Measurements from ENCODE around the gene RFC3.

Gene RFC3

DNA sequence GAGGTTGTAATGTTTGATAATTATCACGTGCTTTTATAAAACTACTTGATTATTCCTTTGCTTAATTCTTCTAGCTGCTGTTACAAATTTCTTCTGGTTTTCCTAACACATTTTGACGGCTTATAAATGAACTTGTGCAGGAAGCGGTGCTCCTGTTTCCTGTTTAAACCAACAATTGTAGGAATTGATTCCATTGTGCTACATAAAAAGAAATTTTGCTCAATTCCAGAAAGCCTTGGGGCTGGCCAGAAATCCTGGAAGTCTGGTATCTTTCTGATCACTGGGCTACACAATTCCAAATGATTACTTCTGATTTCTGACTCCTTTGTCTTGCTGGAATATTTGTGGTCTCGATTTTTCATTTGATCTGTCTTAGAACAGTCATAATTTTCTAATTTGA is 14.9 kb downstream of the RFC3 start:
- TF ChIP-seq, protein P1, sequence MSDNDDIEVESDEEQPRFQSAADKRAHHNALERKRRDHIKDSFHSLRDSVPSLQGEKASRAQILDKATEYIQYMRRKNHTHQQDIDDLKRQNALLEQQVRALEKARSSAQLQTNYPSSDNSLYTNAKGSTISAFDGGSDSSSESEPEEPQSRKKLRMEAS (IDR thresholded peaks at IDR 0.05) = no peak
- TF ChIP-seq NFIC (IDR thresholded peaks at IDR 0.05) (no peak), TEAD4 (IDR thresholded peaks at IDR 0.05) (no peak), ZBTB7A (IDR thresholded peaks at IDR 0.05; ENCODE audit: low read depth) (no peak), FOXM1 (IDR thresholded peaks at IDR 0.05; ENCODE audit: borderline replicate concordance, low read depth) (no peak), TCF12 (IDR thresholded peaks at IDR 0.05; ENCODE audit: low read depth) (no peak), RAD21 (IDR thresholded peaks at IDR 0.05; ENCODE audit: low read depth) (no peak), YY1 (IDR thresholded peaks at IDR 0.05; ENCODE audit: low read depth) (no peak), TAF1 (IDR thresholded peaks at IDR 0.05; ENCODE audit: low read depth) (no peak), CREB1 (IDR thresholded peaks at IDR 0.05; ENCODE audit: low read depth) (no peak), EP300 (IDR thresholded peaks at IDR 0.05; ENCODE audit: borderline replicate concordance) (no peak), CEBPB (IDR thresholded peaks at IDR 0.05) (no peak), EGR1 (IDR thresholded peaks at IDR 0.05) (no peak)
- TF ChIP-seq, protein P2, sequence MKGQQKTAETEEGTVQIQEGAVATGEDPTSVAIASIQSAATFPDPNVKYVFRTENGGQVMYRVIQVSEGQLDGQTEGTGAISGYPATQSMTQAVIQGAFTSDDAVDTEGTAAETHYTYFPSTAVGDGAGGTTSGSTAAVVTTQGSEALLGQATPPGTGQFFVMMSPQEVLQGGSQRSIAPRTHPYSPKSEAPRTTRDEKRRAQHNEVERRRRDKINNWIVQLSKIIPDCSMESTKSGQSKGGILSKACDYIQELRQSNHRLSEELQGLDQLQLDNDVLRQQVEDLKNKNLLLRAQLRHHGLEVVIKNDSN (IDR thresholded peaks at IDR 0.05) = no peak
- TF ChIP-seq, protein P3, sequence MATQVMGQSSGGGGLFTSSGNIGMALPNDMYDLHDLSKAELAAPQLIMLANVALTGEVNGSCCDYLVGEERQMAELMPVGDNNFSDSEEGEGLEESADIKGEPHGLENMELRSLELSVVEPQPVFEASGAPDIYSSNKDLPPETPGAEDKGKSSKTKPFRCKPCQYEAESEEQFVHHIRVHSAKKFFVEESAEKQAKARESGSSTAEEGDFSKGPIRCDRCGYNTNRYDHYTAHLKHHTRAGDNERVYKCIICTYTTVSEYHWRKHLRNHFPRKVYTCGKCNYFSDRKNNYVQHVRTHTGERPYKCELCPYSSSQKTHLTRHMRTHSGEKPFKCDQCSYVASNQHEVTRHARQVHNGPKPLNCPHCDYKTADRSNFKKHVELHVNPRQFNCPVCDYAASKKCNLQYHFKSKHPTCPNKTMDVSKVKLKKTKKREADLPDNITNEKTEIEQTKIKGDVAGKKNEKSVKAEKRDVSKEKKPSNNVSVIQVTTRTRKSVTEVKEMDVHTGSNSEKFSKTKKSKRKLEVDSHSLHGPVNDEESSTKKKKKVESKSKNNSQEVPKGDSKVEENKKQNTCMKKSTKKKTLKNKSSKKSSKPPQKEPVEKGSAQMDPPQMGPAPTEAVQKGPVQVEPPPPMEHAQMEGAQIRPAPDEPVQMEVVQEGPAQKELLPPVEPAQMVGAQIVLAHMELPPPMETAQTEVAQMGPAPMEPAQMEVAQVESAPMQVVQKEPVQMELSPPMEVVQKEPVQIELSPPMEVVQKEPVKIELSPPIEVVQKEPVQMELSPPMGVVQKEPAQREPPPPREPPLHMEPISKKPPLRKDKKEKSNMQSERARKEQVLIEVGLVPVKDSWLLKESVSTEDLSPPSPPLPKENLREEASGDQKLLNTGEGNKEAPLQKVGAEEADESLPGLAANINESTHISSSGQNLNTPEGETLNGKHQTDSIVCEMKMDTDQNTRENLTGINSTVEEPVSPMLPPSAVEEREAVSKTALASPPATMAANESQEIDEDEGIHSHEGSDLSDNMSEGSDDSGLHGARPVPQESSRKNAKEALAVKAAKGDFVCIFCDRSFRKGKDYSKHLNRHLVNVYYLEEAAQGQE (IDR thresholded peaks at IDR 0.05; ENCODE audit: low read depth) = no peak

DNA sequence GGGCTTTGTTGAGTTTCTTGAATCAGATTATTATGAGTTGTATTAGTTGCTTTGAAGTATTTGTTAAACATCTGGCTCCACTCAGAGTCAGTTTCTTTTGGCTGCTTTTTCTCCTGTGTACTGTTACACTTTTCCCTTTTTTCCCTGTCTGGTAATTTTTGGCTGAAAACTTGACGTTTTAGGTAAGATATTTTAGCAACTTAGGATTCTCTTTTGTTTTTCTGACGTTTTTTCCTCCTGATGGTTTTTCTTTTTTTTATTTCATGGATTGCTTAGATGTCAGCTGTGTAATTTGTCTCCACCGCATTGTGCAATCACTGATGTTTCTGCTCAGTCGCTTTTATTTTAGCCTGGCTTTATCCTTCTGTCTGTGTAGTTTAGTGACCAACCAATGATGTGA is 20.7 kb downstream of the RFC3 start:
- no peak for TF ChIP-seq TEAD4 (IDR thresholded peaks at IDR 0.05)
- no peak for TF ChIP-seq TAF1 (IDR thresholded peaks at IDR 0.05; ENCODE audit: low read depth)
- TF ChIP-seq FOXM1 (IDR thresholded peaks at IDR 0.05; ENCODE audit: borderline replicate concordance, low read depth) = no peak
- no peak for TF ChIP-seq ZBTB7A (IDR thresholded peaks at IDR 0.05; ENCODE audit: low read depth)
- no peak for TF ChIP-seq TCF12 (IDR thresholded peaks at IDR 0.05; ENCODE audit: low read depth)
- TF ChIP-seq, protein P1 (IDR thresholded peaks at IDR 0.05) = no peak
- no peak for TF ChIP-seq EP300 (IDR thresholded peaks at IDR 0.05; ENCODE audit: borderline replicate concordance)
- TF ChIP-seq, protein P3 (IDR thresholded peaks at IDR 0.05; ENCODE audit: low read depth) = no peak
- no peak for TF ChIP-seq RAD21 (IDR thresholded peaks at IDR 0.05; ENCODE audit: low read depth)
- TF ChIP-seq, protein P2 (IDR thresholded peaks at IDR 0.05) = no peak
- no peak for TF ChIP-seq EGR1 (IDR thresholded peaks at IDR 0.05)
- TF ChIP-seq NFIC (IDR thresholded peaks at IDR 0.05) = no peak

DNA sequence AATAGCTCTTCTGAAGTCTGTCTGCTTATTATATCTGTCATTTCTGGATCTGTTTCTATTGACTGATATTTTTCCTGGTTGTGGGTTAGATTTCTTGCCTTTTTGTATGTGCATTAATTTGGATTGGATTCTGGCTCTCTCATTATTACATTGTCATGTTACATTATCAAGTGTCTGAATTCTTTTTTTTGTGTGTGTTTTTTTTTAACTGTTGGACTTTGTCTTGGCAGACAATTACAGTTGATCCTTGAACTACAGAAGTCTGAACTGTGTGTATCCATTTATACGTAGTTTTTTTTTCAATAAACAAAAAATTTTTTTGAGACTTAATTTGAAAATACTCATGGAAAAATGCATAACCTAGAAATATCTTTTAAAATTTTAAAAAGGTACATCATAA is 22.5 kb downstream of the RFC3 start:
- TF ChIP-seq TEAD4 (IDR thresholded peaks at IDR 0.05) = no peak
- TF ChIP-seq, protein P3 (IDR thresholded peaks at IDR 0.05; ENCODE audit: low read depth) = no peak

DNA sequence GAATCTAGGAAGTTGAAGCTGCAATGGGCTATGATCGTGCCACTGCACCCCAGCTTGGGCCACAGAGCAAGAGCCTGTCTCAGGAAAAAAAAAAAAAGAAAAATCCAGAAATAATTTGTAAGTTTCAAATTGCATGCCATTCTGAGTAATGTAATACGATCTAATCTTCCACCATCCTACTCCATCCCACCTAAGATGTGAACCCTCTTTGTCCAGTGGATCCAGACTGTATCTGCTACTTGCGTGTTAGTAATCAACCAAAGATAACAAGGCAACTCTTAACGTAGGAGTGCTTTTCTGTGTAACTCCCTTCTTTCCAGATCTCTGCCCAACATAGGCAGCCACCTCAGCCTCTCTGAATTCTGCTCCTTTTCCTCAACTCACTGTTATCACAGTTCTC is 24.3 kb downstream of the RFC3 start:
- TF ChIP-seq FOXM1 (IDR thresholded peaks at IDR 0.05; ENCODE audit: borderline replicate concordance, low read depth) = no peak

DNA sequence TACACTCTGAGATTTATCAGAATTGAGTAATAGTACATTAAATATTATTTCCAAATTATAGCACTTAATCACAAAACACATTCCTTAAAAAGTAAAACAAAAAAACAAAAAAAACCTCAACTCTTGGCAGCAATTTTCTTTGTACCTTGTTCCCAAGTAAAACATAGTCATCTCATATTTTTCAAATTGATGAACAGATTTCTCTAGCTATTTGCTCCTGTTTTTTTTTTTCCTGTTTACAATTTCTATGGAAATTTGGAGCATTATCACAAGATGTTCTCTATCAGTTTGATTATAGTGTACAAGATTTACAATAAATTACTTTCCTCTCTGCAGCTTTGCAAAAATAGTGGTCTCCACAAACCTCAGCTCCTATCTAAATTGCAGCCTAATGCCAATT is 25.0 kb downstream of the RFC3 start:
- TF ChIP-seq TEAD4 (IDR thresholded peaks at IDR 0.05) (no peak), NFIC (IDR thresholded peaks at IDR 0.05) (no peak), TCF12 (IDR thresholded peaks at IDR 0.05; ENCODE audit: low read depth) (no peak), CEBPB (IDR thresholded peaks at IDR 0.05) (no peak), ZBTB7A (IDR thresholded peaks at IDR 0.05; ENCODE audit: low read depth) (no peak), YY1 (IDR thresholded peaks at IDR 0.05; ENCODE audit: low read depth) (no peak), EGR1 (IDR thresholded peaks at IDR 0.05) (no peak)
- TF ChIP-seq, protein P3 (IDR thresholded peaks at IDR 0.05; ENCODE audit: low read depth) = no peak
- TF ChIP-seq, protein P1 (IDR thresholded peaks at IDR 0.05) = no peak

Data from Ishikawa (cell line).